ENCODE measurements around the gene AKT1.

GRCh38 chr14:104741108-104741802 lies 54.3 kb downstream of the AKT1 start:
- TF ChIP-seq CTCF (conservative IDR thresholded peaks at IDR 0.05; ENCODE audit: low read depth, low read length) (no peak), MXI1 (IDR thresholded peaks at IDR 0.05; ENCODE audit: borderline replicate concordance, low read depth, low read length) (no peak), RFX5 (IDR thresholded peaks at IDR 0.05; ENCODE audit: low read depth, low read length) (no peak), SMC3 (IDR thresholded peaks at IDR 0.05; ENCODE audit: low read depth, low read length) (no peak), POLR2A (IDR thresholded peaks at IDR 0.05; ENCODE audit: low read depth, low read length) (no peak), NFE2L2 (IDR thresholded peaks at IDR 0.05; ENCODE audit: low read depth, low read length) (no peak), ELK1 (IDR thresholded peaks at IDR 0.05; ENCODE audit: borderline replicate concordance, low read depth, low read length) (no peak), BHLHE40 (IDR thresholded peaks at IDR 0.05; ENCODE audit: low read depth, low read length) (no peak), USF2 (IDR thresholded peaks at IDR 0.05; ENCODE audit: low read depth, low read length) (no peak), MAZ (IDR thresholded peaks at IDR 0.05; ENCODE audit: borderline replicate concordance, low read depth, low read length) (no peak)
